DOHH2 (cell line): Measurements from ENCODE around the gene SLK.

ENCODE experiments used
- EZH2phosphoT487 ChIP-seq: fragments of 200-600 bp; sonication (generic); IDR thresholded peaks from 2 replicates; pipeline ENCODE4 v1.6.1; 2017; ENCODE audit warnings: borderline replicate concordance, mild to moderate bottlenecking, antibody characterized with exemption, low read length, moderate library complexity, mixed read lengths
- TF ChIP-seq, protein P1 (sequence below): fragments of 200-600 bp; sonication (generic); IDR thresholded peaks from one replicate; pipeline ENCODE4 v1.5.1; 2014; ENCODE audit warnings: antibody characterized with exemption, mild to moderate bottlenecking, low read depth, low read length; ENCODE audit not compliant: poor library complexity, severe bottlenecking

GRCh38 chr10:104032144-104032775 lies 65.3 kb downstream of the SLK start:
- TF ChIP-seq, protein P1, sequence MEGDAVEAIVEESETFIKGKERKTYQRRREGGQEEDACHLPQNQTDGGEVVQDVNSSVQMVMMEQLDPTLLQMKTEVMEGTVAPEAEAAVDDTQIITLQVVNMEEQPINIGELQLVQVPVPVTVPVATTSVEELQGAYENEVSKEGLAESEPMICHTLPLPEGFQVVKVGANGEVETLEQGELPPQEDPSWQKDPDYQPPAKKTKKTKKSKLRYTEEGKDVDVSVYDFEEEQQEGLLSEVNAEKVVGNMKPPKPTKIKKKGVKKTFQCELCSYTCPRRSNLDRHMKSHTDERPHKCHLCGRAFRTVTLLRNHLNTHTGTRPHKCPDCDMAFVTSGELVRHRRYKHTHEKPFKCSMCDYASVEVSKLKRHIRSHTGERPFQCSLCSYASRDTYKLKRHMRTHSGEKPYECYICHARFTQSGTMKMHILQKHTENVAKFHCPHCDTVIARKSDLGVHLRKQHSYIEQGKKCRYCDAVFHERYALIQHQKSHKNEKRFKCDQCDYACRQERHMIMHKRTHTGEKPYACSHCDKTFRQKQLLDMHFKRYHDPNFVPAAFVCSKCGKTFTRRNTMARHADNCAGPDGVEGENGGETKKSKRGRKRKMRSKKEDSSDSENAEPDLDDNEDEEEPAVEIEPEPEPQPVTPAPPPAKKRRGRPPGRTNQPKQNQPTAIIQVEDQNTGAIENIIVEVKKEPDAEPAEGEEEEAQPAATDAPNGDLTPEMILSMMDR: no peak
- TF ChIP-seq EZH2phosphoT487: no peak
